Bone marrow (tissue), 2 donors: ENCODE results near the gene NRROS.
"Not testable (repeated sequence)": the region's sequence is repeated elsewhere in the genome, so short reads cannot be mapped to it uniquely, and the experiment has no call there.

Experiments used
- DNase-seq, 2 donors: peaks; one replicate each; lab custom pipeline; 2025; lab: John Stamatoyannopoulos, UW

NRROS gene

GRCh38 chr3:196624907-196625306 lies 14.6 kb upstream of the NRROS start:
- DNase-seq: no peak

GRCh38 chr3:196625331-196625730 lies 14.2 kb upstream of the NRROS start:
- no peak for DNase-seq

- DNase-seq: no peak
Observed at GRCh38 chr3:196627918-196628231, 11.6 kb upstream of the NRROS start.

- no peak for DNase-seq
Observed at GRCh38 chr3:196629228-196629627, 10.3 kb upstream of the NRROS start.

GRCh38 chr3:196631682-196632045 lies 7.8 kb upstream of the NRROS start:
- DNase-seq: no peak

GRCh38 chr3:196632046-196632751 lies 7.3 kb upstream of the NRROS start:
- DNase-seq: peak; percentile 75 to 98

GRCh38 chr3:196633555-196634151 lies 5.8 kb upstream of the NRROS start:
- no peak for DNase-seq

GRCh38 chr3:196634224-196634623 lies 5.3 kb upstream of the NRROS start:
- peak in 1 of 2 donors; percentile 23 for DNase-seq

- no peak for DNase-seq
Observed at GRCh38 chr3:196634829-196635228, 4.7 kb upstream of the NRROS start.

- DNase-seq: no peak
Observed at GRCh38 chr3:196636369-196637349, 2.8 kb upstream of the NRROS start.

GRCh38 chr3:196637941-196638340 lies 1.6 kb upstream of the NRROS start:
- not testable (repeated sequence) for DNase-seq

GRCh38 chr3:196638861-196639482 lies 522 bp upstream of the NRROS start:
- no peak for DNase-seq

GRCh38 chr3:196640297-196641018 lies 964 bp downstream of the NRROS start:
- DNase-seq: no peak

GRCh38 chr3:196641333-196642054 lies 2.0 kb downstream of the NRROS start:
- DNase-seq: no peak

- DNase-seq: no peak
Observed at GRCh38 chr3:196642434-196642833, 2.9 kb downstream of the NRROS start.

- no peak for DNase-seq
Observed at GRCh38 chr3:196643201-196643749, 3.8 kb downstream of the NRROS start.

- no peak for DNase-seq
Observed at GRCh38 chr3:196643761-196644160, 4.3 kb downstream of the NRROS start.

- no peak for DNase-seq
Observed at GRCh38 chr3:196645096-196645495, 5.6 kb downstream of the NRROS start.

GRCh38 chr3:196645897-196646665 lies 6.6 kb downstream of the NRROS start:
- DNase-seq: no peak

- no peak for DNase-seq
Observed at GRCh38 chr3:196646666-196647216, 7.2 kb downstream of the NRROS start.
